NCI-H146 (cell line): ENCODE results near the gene NSD1.
"Not testable (repeated sequence)": the region's sequence is repeated elsewhere in the genome, so short reads cannot be mapped to it uniquely, and the experiment has no call there.

ENCODE experiments used
- DNase-seq: peaks from one replicate; lab custom pipeline; 2025; lab: John Stamatoyannopoulos, UW

NSD1 gene

DNA sequence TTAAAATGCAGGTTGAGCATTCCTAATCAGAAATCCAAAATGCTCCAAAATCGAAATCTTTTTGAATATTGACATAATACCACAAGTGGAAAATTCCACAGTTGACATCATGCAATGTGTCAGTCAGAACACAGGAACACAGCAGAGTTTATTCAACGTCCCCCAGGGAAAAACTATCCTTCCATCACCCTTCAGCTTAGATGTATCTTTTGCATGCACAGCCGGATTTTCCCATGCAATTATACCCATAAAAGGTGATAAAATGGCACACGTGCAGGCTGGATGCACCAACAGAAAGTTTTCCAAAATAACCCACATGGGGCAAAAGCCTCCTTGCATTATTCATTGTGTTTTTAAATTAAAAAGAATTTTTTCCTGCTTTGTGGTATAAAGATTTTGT, 98.8 kb downstream of the NSD1 start:
- DNase-seq = no peak

DNA sequence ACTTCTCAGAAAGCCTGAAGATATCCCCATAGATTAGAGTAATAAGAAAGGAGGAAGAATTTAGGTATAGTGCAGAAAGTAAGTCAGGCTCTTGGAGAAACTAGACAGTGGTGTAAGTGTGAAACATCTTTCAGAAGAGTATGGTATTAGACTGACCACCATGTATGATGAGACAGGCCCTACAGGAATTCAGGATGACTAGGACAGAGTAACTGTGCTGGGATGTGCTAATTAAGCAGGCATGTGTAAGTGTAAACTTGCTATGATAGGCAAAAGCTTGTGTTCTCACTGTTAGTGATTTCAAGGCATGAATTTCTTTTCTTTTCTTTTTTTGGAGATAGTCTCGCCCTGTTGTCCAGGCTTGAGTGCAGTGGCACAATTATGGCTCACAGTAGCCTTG, 99.2 kb downstream of the NSD1 start:
- no peak for DNase-seq

DNA sequence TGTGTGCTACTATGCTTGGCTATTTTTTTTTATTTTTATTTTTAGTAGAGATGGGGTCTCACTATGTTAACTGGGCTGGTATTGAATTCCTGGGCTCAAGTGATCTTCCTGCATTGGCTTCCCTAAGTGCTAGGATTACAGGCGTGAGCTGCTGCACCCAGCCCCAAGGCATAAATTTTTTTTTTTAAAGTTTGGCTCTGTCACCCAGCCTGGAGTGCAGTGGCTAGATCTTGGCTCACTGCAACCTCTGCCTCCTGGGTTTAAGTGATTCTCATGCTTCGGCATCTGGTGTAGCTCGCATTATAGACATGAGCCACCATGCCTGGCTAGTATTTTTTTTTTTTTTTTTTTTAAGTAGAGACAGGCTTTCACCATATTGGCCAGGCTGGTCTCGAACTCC, 99.6 kb downstream of the NSD1 start:
- no peak for DNase-seq

DNA sequence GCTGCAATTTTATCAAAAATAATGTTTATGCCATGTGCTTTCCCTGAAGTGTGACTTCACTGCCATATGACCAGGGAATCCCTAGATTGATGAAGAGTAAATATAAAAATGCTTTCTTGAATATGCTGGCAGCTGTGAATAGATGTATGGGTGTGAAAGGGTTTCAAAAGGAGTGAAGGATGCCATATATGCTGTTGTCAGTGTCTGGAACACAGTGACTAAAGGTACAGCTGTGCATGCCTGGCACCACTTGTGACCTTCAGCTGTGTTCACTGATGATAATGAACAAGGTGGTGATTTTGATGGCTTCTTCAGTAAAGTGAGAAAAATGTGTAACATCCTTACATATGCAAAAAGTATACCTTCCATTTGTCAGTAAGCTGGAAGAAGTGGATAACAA, 100.2 kb downstream of the NSD1 start:
- no peak for DNase-seq

DNA sequence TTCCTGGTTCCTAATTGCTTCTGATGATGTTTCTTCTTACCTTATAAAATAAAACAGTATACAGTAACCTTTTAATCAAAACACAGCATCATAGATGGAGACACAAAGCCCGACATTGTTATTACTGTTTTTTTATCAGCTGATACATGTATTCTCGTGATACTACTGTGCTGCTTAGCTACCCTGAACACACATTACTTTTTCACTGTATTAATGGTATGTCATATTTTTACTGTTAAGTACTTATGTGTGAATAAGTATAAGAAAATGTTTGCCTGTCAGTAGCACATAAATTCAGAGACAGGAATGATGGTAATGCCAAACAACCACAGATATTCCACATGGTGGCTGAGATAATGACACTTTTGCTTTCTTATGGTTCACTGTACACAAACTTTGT, 101.3 kb downstream of the NSD1 start:
- DNase-seq = no peak

DNA sequence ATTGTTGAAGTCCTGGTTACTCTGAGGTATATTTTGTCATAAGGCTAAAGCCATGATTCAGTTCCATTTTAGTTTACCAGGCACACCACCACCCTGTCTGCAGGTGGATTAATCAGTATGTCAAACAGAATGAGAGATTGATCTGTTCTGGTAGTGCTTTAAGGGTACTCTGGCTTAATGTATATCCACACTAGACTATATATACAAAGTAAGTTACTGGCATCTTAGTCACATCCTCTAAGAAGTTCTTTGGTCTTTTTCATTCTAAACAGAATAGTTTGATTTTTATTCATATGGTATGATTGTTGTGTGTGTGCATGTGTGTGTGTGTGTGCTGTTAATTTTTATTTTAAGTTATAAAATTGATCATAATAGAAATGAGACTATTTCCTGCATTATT, 108.2 kb downstream of the NSD1 start:
- DNase-seq = no peak

DNA sequence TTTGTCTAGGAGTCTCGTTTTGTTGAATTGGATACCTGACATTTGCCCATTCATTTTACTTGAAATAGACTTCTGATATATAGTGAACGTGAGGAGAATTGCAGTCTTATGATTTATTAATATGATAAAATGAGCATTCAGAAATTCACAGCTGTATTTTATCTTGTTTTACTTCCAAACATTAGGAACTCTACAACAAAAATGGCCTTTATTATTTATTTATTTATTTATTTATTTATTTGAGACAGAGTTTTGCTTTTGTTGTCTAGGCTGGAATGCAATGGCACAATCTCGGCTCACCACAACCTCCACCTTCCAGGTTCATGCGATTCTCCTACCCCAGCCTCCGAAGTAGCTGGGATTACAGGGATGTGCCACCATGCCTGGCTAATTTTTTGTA, 108.7 kb downstream of the NSD1 start:
- no peak for DNase-seq

DNA sequence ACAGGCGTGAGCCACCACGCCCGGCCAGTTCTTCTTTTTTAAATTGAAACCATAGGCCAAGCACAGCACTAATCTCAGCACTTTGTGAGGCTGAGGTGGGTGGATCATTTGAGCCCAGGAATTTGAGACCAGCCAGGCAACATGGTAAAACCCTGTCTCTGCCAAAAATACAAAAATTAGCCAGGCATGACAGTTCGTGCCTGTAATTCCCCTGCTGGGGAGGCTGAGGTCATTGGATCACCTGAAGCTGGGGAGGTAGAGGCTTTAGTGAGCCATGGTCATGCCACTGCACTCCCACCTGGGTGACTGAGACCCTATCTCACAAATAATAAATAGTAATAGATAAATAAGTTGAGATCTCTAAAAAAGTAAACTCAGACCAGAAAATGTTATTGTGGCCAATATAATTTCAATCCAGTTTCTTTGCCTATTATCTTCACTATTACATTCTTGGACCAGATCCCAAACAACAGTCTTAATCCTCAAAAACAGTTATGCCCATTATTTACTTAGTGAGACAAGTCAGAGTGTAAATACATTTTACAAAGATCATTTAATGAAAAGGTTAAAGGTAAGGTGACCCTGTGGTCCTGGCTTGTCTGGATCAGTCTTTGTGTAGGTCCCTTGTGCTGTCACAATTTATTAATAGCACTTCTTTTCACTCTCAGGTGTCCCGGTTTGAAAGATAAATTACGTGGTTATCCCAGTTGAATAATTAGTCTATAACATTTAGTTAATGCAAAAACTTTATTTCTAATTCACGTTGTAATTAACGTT, 116.4 kb downstream of the NSD1 start:
- no peak for DNase-seq

DNA sequence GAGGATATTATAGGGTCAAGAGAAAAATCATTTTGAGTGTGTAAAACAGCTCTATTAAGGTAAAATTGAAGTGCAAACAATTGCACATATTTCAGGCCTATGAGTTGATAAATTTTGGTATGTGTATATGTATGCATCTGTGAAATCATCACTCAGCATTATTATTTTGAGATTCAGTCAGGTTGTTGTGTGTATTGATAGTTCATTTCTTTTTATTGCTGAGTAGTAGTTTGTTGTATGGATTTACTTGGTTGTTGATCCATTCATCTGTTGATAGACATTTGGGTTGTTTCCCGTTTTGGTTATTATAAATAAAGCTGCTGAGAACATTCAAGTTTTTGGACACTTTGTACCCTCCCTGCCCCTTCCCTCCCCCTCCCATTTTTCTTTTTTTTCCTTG, 119.7 kb downstream of the NSD1 start:
- DNase-seq = no peak

DNA sequence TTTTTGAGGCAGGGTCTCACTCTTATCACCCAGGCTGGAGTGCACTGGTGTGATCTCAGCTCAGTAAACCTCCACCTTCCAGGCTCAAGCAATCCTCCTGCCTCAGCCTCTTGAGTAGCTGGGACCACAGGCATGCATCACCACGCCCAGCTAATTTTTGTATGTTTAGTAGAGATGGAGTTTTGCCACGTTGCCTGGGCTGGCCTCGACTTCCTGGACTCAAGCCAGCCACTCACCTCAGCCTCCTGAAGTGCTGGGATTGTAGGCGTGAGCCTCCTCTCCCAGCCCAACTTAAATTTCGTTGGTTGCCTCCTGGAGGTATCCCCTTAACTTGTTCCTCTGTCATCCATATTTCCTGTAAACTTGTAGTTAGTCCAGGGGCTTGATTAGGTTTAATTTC, 122.7 kb downstream of the NSD1 start:
- no peak for DNase-seq

DNA sequence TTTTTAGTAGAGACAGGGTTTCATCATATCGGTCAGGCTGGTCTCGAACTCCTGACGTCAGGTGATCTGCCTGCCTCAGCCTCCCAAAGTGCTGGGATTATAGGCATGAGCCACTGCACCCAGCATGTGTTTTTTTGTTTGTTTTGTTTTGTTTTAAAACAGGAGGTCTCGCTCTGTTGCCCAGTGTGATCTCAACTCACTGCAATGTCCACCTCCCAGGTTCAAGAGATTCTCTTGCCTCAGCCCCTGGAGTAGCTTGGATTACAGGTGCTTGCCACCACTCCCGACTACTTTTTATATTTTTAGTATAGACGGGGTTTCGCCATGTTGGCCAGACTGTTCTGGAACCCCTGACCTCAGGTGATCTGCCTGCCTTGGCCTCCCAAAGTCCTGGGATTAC, 125.1 kb downstream of the NSD1 start:
- DNase-seq = not testable (repeated sequence)

DNA sequence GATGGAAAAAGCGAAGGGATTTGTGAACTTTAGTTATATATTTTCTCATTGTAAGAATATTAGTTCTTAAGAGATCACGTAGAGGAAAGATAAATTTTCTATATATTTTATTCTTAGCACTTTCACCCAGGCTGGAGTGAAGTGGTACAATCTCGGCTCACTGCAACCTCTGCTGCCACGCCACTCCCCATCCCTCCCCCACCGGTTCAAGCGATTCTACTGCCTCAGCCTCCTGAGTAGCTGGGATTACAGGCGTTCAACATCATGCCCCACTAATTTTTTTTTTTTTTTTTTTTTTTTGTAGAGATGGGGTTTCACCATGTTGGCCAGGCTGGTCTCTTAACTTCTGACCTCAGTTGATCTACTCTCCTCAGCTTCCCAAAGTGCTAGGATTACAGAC, 127.4 kb downstream of the NSD1 start:
- DNase-seq = no peak

DNA sequence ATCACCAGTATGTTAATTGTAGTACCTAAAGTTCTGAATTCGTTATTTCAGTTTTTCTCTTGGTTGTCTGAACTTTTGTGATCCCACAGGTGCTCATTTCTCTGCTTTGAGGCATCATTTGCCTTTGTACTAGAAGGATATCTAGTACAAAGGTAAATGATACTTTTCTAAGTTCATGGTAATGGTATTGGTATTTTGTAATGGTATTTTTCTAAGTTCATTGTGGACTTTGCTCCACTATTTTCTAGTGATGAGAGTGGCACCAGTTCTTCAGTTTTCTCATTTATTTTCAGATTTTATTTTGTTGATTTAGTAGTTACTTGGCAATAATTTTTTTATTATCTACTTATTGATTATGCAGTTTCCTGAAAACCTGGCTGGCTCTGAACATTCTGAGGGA, 127.9 kb downstream of the NSD1 start:
- no peak for DNase-seq

DNA sequence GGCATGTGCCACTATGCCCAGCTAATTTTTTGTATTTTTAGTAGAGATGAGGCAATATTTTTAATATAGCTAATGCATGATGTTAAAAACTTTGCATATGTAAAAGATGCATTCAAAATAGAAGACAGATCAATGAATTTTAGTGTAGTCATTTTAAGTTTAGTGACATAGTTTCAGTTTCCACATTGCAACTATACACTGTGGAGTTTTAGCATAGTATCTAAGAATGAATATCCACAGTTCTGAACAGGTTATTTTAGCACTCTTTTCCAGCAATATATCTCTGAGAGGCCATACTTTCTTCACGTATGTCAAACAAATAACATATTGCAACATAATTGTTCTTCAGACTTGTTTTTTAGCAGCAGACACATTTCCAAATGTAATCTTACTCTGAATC, 130.6 kb downstream of the NSD1 start:
- no peak for DNase-seq

DNA sequence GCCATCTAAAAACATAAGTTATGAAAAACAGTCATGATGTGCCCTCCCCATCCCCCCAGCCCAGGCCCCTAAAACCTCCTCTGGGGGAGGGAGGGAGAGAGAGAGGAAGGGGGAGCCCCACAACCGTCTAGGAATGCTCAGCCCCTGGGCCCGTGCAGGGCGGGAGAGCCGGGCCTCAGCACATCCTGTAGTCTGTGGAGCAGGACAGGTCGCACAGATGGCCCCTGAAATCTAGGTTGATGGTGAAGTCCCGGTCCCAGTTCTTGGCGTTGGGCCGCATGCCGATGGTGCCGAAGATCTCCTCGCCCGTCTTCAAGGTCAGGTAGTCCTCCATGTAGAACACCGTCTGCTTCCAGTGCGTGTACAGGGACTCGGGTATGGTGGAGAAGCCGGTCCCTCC, 131.8 kb downstream of the NSD1 start:
- no peak for DNase-seq

DNA sequence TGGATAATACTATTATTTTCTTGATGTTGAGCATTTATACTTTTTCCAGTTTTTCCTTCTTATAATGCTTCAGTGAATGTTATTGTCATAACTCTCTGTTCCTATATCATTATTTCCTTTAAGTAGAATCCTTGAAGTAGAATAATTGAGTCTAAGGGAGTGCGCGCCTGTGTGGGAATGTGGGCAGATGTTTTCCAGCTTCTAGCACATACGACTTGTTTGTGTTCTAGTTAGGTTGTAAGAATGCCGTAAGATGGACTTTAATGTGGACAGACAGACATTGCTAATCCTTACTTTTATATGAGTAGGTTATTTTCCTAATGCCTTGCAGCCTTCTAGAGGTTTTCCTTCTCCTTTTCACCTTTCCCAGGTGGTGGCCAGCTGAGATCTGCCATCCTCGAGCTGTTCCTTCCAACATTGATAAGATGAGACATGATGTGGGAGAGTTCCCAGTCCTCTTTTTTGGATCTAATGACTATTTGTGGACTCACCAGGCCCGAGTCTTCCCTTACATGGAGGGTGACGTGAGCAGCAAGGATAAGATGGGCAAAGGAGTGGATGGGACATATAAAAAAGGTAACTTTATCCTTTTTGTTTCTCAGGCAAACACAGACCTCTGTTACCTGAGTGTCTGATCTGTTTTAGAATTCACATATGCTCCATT, 135.8 kb downstream of the NSD1 start:
- no peak for DNase-seq

DNA sequence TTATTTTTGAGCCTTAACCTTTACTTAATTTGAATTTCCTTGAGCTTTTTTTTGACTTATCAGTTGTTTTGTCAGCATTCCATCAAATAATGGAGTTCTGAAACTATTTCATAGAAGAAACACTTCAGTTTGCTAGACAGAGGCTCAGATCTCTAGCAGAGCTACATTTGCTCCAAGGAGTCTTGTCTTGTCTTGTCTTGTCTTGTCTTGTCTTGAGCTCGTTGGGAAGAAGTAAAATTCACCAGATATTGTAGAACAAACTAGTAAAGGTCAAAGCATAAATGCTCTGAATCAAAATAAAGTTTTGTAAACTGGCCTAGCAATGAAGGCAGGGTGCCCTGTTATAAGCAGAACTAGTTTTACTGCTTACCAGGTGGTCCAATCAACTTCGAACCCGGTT, 136.4 kb downstream of the NSD1 start:
- no peak for DNase-seq

DNA sequence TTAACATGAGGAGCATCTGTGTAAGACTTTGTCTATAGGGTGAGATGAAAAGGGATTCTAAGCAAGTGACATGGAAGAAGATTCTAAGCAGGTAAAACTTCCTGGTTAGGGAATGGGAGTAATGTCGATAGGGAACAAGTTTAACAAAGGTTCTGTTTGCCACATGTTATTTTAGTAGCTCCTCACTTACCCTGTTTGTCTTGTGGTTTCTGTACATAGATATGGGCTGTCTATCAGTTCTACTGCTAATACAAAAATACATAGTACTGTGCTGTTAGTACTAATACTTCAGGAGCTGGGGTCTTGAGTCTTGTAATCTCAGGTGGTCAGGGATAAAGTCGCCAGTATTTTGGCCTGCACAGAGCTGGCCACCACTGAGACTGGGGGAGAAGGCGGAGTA, 137.1 kb downstream of the NSD1 start:
- DNase-seq = no peak

DNA sequence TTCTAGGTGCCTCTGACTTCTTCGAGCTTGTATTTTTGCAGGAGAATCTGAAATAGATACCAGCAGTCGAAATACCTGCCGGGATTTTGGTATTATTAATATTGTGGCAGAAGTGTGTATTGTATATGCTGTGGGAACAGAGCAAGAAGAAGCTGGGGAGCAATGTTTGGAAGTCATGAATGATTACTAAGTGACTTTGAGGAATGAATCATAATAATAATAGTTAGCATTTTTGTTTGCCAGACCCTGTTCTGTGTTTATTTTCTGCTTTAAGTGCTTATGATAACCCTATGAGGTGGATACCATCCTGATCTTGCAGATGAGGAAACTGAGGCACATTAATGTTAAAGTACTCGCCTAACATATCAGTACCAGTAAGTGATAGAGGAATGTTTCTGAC, 137.5 kb downstream of the NSD1 start:
- no peak for DNase-seq

DNA sequence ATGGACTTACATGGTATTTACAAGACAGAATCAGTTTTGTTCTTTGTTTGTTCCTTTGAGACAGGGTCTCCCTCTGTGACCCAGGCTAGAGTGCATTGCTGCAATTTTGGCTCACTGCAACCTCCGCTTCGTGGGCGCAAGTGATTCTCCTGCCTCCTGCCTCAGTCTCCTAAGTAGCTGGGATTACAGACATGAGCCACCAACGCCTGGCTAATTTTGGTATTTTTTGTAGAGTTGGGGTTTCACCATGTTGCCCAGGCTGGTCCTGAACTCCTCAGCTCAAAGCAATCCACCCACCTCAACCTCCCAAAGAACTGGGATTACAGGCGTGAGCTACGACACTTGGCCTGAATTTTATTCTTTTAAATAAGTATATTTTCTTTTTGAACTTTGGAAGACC, 142.3 kb downstream of the NSD1 start:
- DNase-seq = no peak

DNA sequence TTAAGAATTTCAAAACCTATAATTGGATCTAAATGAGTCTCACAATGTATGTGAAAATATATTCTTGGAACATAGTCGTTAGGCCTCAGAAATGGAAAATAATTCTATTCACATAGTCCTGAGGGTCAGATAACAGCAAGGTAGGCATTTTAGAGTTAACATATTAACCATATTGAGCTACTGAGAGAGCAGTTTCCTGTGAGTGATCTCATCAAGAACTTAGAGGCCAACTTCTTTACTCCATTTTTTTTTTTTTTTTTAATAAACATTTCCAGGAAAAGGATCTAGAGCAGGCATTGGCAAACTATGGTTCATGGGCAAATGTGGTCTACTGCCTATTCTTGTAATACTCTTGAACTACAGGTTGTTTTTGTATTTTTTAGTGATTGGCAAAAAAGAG, 143.3 kb downstream of the NSD1 start:
- no peak for DNase-seq

DNA sequence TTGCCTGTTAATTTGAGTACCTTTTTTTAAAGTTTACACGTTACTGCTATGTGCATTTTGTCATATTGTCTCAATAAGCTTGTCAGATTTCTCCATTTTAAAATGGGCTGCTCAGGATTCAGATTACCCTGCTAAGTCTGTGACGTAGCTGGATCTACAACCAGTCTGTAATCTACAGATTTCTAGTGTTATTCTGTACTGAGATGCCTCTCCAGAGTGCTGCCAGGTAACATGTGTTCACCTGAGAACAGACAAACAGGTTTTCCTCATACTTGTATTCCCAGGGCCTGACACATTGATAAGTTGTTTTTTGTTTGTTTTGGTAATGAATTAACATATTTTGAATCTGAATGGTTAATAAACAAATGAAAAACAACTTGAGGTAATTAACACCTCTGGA, 154.6 kb downstream of the NSD1 start:
- DNase-seq = no peak

DNA sequence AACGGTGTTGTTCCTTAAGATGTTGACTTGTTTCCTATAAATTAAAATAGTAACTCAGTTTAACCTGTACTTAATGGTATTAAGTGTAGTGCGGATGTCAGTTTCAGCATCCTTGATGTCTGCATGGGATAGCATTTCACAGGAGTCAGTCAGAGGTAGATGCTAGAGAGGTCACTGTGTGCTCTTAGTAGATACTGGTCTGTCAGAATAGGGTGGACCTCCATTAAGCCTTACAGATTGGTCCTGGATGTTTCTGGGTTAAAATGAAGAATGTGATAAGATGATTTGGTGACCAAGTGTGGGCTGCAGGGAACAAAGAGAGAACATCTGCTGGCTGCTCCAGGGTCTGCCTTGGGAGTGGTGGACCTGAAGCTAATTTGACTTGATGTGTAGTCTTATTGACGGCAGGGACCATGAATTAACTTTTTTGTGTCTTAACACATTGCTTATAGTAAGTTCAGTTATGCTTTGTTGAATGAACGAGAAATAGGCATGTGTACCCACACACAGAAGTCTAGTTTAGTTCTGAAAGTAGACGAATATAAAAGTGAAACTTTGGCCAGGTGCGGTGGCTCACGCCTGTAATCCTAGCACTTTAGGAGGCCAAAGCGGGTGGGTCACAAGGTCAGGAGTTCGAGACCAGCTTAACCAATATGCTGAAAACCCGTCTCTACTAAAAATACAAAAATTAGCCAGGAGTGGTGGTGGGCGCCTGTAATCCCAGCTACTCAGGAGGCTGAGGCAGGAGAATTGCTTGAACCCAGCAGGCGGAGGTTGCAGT, 157.4 kb downstream of the NSD1 start:
- DNase-seq = no peak
